ENCODE measurements around the gene SLC35G6. TPM values are rescaled to one million over a fixed set of nuclear protein-coding genes. Genes with fewer than 3 reads are reported as not detected.
A peak's percentile ranks its signal among the peaks of the same experiment; 100 is the strongest.
"Not testable (repeated sequence)": the region's sequence is repeated elsewhere in the genome, so short reads cannot be mapped to it uniquely, and the experiment has no call there.

Gene SLC35G6
- total RNA-seq (2021), result 0.16 to 0.26 TPM (median 0.18 TPM) in 3 replicates
- percentile 8 among the genes with signal in this experiment for Bru-seq, nascent RNA
- long read RNA-seq, experiment 1, result 0 reads
- long read RNA-seq, experiment 2, result 0 reads
- long read RNA-seq, experiment 3, result 0 reads

DNA sequence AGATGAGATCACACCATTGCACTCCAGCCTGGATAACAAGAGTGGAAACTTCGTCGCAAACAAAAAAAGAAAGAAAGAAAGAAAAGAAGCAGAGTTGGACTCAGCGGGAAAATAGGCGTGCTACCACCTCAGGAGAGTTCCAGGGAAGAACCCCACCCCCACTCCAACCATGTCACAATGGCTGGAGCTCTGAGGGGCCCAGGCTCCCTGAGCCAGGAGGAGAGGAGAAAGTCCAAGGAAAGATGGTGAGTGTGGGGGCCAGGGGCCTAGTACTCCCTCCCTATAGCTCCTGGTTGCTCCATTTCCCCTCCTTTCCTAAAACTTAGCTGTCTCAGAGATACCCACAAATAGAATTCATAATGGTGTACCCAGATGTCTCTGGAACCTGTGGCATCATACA is at the start of gene SLC35G6:
Gene SLC35G6 (plus strand): TSS at position 172 of the 400 bp plus-strand sequence. CDS start 71 bp downstream, at position 243.
- Mint-ChIP-seq H3K4me3 (peak within 1 kb of the TSS; percentile 89), H3K4me1 (peaks cover 67% of the 10 kb centered on the region), H3K27ac (peak within 1 kb of the TSS; percentile 83)
- ChIA-PET CTCF (interaction anchor here (1.1 to 1.4 kb wide), 3 partner anchors 44 to 108 kb away, joined by 4 to 6 read pairs (median 4); partner anchors contain the start of gene SOX15), POLR2A (interaction anchor here (0.7 to 1.0 kb wide), 3 partner anchors 20 to 93 kb away, joined by 3 read pairs; no protein-coding TSS in a partner anchor)
- not testable (repeated sequence) for DNase-seq (ENCODE audit: low spot score); H3K27me3 Mint-ChIP-seq (ENCODE audit: low read depth); ATAC-seq; H3K9me3 Mint-ChIP-seq; H3K36me3 Mint-ChIP-seq

DNA sequence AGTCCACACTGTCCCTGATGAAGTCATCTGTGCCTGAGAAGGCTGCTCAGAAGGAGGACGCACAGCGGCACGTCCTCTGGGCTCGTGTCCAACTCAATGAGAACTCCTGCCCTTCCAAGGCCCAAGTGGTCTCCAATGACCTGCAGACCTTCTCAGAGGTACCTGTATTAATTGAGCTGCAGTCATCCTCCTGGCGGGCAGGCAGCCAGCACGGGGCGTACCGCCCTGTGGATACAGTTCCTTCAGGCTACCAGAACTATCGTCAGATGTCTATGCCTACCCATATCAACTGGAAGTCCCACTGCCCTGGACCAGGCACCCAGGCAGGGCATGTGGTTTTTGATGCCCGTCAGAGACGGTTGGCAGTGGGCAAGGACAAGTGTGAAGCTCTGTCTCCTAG is 49.0 kb upstream of the SLC35G6 start:
- ATAC-seq (no peak), DNase-seq (ENCODE audit: low spot score) (no peak)
- peaks cover 3% of the 10 kb centered on the region; the same call in 1 of the 2 replicates for H3K27me3 Mint-ChIP-seq (ENCODE audit: low read depth)
- H3K36me3 Mint-ChIP-seq, result no peaks in the 10 kb centered on the region
- ChIA-PET POLR2A (interaction anchor here (0.5 kb wide), 1 partner anchor 33 kb away, joined by 5 read pairs; no protein-coding TSS in a partner anchor), CTCF (interaction anchor here (1.0 kb wide), 2 partner anchors 25 to 26 kb away, joined by 3 read pairs; partner anchors contain the start of gene NLGN2)
- H3K4me1 Mint-ChIP-seq, result peaks cover 4% of the 10 kb centered on the region
- H3K9me3 Mint-ChIP-seq, result no peaks in the 10 kb centered on the region
- TF ChIP-seq, protein P1, sequence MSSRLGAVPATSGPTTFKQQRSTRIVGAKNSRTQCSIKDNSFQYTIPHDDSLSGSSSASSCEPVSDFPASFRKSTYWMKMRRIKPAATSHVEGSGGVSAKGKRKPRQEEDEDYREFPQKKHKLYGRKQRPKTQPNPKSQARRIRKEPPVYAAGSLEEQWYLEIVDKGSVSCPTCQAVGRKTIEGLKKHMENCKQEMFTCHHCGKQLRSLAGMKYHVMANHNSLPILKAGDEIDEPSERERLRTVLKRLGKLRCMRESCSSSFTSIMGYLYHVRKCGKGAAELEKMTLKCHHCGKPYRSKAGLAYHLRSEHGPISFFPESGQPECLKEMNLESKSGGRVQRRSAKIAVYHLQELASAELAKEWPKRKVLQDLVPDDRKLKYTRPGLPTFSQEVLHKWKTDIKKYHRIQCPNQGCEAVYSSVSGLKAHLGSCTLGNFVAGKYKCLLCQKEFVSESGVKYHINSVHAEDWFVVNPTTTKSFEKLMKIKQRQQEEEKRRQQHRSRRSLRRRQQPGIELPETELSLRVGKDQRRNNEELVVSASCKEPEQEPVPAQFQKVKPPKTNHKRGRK (CRISPR knock-in tag; IDR thresholded peaks at IDR 0.05; ENCODE audit: borderline replicate concordance), result no peak
- TF ChIP-seq, protein P2, sequence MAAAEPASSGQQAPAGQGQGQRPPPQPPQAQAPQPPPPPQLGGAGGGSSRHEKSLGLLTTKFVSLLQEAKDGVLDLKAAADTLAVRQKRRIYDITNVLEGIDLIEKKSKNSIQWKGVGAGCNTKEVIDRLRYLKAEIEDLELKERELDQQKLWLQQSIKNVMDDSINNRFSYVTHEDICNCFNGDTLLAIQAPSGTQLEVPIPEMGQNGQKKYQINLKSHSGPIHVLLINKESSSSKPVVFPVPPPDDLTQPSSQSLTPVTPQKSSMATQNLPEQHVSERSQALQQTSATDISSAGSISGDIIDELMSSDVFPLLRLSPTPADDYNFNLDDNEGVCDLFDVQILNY (CRISPR knock-in tag; IDR thresholded peaks at IDR 0.05), result no peak
- TF ChIP-seq TEAD4 (CRISPR knock-in tag; IDR thresholded peaks at IDR 0.05) (no peak), MYBL2 (CRISPR knock-in tag; IDR thresholded peaks at IDR 0.05) (no peak), ETV6 (CRISPR knock-in tag; IDR thresholded peaks at IDR 0.05) (no peak), RELA (CRISPR knock-in tag; IDR thresholded peaks at IDR 0.05; ENCODE audit: borderline replicate concordance) (no peak), ATF1 (CRISPR knock-in tag; IDR thresholded peaks at IDR 0.05) (no peak), CREB1 (CRISPR knock-in tag; IDR thresholded peaks at IDR 0.05) (no peak), ZNF396 (CRISPR knock-in tag; IDR thresholded peaks at IDR 0.05; ENCODE audit: borderline replicate concordance) (no peak), ESRRA (CRISPR knock-in tag; IDR thresholded peaks at IDR 0.05; ENCODE audit: borderline replicate concordance) (no peak), RORB (CRISPR knock-in tag; IDR thresholded peaks at IDR 0.05) (no peak), NFYB (CRISPR knock-in tag; conservative IDR thresholded peaks at IDR 0.05; ENCODE audit: low read depth) (no peak)
- TF ChIP-seq, protein P3, sequence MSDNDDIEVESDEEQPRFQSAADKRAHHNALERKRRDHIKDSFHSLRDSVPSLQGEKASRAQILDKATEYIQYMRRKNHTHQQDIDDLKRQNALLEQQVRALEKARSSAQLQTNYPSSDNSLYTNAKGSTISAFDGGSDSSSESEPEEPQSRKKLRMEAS (CRISPR knock-in tag; IDR thresholded peaks at IDR 0.05), result no peak
- TF ChIP-seq, protein P4, sequence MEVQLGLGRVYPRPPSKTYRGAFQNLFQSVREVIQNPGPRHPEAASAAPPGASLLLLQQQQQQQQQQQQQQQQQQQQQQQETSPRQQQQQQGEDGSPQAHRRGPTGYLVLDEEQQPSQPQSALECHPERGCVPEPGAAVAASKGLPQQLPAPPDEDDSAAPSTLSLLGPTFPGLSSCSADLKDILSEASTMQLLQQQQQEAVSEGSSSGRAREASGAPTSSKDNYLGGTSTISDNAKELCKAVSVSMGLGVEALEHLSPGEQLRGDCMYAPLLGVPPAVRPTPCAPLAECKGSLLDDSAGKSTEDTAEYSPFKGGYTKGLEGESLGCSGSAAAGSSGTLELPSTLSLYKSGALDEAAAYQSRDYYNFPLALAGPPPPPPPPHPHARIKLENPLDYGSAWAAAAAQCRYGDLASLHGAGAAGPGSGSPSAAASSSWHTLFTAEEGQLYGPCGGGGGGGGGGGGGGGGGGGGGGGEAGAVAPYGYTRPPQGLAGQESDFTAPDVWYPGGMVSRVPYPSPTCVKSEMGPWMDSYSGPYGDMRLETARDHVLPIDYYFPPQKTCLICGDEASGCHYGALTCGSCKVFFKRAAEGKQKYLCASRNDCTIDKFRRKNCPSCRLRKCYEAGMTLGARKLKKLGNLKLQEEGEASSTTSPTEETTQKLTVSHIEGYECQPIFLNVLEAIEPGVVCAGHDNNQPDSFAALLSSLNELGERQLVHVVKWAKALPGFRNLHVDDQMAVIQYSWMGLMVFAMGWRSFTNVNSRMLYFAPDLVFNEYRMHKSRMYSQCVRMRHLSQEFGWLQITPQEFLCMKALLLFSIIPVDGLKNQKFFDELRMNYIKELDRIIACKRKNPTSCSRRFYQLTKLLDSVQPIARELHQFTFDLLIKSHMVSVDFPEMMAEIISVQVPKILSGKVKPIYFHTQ (CRISPR knock-in tag; IDR thresholded peaks at IDR 0.05), result no peak
- TF ChIP-seq, protein P5, sequence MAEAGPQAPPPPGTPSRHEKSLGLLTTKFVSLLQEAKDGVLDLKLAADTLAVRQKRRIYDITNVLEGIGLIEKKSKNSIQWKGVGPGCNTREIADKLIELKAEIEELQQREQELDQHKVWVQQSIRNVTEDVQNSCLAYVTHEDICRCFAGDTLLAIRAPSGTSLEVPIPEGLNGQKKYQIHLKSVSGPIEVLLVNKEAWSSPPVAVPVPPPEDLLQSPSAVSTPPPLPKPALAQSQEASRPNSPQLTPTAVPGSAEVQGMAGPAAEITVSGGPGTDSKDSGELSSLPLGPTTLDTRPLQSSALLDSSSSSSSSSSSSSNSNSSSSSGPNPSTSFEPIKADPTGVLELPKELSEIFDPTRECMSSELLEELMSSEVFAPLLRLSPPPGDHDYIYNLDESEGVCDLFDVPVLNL (CRISPR knock-in tag; IDR thresholded peaks at IDR 0.05; ENCODE audit: borderline replicate concordance, low read depth), result no peak
- TF ChIP-seq, protein P6, sequence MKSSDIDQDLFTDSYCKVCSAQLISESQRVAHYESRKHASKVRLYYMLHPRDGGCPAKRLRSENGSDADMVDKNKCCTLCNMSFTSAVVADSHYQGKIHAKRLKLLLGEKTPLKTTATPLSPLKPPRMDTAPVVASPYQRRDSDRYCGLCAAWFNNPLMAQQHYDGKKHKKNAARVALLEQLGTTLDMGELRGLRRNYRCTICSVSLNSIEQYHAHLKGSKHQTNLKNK (CRISPR knock-in tag; IDR thresholded peaks at IDR 0.05), result no peak
- TF ChIP-seq, protein P7, sequence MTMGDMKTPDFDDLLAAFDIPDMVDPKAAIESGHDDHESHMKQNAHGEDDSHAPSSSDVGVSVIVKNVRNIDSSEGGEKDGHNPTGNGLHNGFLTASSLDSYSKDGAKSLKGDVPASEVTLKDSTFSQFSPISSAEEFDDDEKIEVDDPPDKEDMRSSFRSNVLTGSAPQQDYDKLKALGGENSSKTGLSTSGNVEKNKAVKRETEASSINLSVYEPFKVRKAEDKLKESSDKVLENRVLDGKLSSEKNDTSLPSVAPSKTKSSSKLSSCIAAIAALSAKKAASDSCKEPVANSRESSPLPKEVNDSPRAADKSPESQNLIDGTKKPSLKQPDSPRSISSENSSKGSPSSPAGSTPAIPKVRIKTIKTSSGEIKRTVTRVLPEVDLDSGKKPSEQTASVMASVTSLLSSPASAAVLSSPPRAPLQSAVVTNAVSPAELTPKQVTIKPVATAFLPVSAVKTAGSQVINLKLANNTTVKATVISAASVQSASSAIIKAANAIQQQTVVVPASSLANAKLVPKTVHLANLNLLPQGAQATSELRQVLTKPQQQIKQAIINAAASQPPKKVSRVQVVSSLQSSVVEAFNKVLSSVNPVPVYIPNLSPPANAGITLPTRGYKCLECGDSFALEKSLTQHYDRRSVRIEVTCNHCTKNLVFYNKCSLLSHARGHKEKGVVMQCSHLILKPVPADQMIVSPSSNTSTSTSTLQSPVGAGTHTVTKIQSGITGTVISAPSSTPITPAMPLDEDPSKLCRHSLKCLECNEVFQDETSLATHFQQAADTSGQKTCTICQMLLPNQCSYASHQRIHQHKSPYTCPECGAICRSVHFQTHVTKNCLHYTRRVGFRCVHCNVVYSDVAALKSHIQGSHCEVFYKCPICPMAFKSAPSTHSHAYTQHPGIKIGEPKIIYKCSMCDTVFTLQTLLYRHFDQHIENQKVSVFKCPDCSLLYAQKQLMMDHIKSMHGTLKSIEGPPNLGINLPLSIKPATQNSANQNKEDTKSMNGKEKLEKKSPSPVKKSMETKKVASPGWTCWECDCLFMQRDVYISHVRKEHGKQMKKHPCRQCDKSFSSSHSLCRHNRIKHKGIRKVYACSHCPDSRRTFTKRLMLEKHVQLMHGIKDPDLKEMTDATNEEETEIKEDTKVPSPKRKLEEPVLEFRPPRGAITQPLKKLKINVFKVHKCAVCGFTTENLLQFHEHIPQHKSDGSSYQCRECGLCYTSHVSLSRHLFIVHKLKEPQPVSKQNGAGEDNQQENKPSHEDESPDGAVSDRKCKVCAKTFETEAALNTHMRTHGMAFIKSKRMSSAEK (CRISPR knock-in tag; IDR thresholded peaks at IDR 0.05; ENCODE audit: borderline replicate concordance), result no peak
- TF ChIP-seq, protein P8, sequence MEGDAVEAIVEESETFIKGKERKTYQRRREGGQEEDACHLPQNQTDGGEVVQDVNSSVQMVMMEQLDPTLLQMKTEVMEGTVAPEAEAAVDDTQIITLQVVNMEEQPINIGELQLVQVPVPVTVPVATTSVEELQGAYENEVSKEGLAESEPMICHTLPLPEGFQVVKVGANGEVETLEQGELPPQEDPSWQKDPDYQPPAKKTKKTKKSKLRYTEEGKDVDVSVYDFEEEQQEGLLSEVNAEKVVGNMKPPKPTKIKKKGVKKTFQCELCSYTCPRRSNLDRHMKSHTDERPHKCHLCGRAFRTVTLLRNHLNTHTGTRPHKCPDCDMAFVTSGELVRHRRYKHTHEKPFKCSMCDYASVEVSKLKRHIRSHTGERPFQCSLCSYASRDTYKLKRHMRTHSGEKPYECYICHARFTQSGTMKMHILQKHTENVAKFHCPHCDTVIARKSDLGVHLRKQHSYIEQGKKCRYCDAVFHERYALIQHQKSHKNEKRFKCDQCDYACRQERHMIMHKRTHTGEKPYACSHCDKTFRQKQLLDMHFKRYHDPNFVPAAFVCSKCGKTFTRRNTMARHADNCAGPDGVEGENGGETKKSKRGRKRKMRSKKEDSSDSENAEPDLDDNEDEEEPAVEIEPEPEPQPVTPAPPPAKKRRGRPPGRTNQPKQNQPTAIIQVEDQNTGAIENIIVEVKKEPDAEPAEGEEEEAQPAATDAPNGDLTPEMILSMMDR (IDR thresholded peaks at IDR 0.05), result no peak
- no peak overlapping the region for H3K4me3 Mint-ChIP-seq
- no peak overlapping the region for H3K27ac Mint-ChIP-seq

Data from WTC11 (cell line).